NCI-H2107 (cell line): Measurements from ENCODE around the gene HOXD3.

Source experiments
- DNase-seq: peaks from one replicate; lab custom pipeline; 2025; lab: John Stamatoyannopoulos, UW

The HOXD3 gene

DNA sequence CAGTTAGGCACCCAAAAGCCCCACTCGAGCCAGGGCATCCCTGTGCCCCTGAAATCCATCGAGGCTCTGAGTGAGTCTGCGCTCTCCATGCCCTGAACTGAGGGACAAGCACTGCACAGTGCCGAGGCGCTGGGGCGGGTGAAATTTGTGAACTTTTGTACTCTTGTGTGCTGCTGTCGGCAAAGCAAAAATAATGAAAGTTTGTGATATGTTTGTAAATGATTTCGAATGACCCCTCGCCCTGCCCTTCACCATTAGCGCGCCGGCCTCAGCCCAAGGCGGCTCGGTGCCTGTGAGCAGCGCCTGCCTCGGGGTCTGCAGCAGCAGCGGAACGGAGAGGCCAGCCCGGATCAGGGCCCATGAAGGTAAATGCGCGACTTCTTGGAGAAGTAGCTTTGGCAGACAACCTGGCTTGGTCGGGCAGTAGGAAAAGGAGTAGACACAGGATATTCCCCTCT lies 7.6 kb upstream of the HOXD3 start:
- no peak for DNase-seq

DNA sequence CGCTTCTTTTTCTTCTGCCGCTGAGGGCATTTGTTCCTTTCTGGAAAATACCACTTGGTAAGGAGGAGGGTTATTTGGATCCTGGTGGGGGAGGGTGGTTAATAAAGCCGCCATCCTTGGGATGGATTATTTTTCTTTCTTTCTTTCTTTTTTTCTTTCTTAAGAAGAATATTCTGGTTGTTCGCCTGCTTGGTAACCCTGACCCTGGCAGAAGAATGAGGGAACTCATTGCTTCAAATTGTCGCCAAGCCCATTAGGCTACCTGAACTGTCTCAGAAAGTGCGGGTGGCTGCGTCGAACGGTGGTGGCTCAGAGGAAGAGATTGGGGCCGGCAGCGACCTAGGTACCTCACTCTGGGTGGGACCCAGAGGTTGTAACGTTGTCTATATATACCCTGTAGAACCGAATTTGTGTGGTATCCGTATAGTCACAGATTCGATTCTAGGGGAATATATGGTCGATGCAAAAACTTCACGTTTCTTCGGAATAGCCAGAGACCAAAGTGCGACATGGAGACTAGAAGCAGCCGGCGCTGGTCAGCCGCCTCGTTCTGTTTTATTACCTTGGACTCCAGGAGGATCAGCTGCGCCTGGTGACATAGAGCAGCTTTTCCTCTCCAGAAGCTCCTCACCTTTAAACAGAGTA lies 7.0 kb upstream of the HOXD3 start:
- no peak for DNase-seq

DNA sequence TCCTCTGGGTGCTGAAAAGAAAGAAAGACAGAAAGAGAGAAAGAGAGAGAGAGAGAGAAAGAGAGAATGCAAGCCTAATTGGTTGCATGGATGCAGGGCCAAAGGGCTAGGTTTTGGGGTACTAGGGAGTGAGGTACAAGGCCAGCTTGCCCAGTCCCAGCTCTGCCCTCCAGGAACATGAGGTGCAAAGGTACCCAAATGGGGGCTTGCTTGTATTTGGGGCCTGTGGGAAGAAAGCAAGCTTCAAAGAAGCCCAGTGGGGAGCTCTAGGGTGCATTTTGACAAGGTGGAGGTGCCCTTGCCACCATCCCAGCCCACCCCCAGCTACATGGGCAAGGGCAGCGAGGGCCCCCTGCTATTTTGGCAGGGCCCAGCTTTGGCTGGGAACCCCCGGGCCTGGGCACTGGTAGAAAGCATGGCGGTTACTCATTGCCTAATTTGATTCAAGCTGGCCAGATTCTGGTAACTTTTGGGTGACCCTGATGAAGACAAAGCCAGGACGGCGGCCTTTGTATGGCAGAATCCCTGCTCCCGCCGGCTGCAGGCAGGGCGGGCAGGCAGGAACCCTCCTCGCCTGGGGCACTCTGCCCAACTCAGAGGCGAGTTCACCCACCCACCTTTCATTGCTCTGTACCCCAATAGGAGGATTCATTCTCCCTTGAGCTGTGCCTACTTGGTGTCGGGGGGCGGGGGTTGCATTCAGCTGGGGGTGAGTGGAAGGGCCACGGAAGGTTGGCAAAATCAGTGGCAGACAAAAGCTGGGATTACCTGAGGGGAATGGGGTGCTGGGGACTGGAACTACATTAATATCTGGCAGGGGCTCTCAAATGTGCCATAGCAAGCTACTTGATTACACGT lies 6.3 kb upstream of the HOXD3 start:
- no peak for DNase-seq

DNA sequence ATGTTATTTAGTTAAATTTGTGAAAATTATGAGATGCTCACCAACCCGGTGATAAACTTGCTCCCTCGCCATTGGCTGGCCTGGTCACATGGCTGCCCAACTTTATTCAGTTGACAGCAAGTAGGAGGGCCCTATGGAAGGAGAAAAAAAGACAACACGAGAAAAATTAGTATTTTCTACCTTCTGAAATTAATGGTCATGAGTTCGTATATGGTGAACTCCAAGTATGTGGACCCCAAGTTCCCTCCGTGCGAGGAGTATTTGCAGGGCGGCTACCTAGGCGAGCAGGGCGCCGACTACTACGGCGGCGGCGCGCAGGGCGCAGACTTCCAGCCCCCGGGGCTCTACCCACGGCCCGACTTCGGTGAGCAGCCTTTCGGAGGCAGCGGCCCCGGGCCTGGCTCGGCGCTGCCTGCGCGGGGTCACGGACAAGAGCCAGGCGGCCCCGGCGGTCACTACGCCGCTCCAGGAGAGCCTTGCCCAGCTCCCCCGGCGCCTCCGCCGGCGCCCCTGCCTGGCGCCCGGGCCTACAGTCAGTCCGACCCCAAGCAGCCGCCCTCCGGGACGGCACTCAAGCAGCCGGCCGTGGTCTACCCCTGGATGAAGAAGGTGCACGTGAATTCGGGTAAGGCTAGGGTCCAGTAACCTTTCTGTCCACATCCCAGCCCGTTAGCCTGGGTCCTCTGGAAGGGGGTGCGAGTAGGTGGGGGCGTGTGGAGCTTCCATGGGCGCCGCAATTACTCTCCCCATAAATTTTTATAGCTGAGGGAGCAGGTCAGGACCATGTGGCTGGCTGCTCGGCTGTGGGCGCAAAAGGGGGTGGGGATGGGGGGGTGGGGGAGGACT lies 5.4 kb upstream of the HOXD3 start, which contains the start of gene HOXD4:
HOXD4 (plus strand) TSS at position 109 of the 846 bp plus-strand sequence; CDS start at position 193, 84 bp downstream.
- no peak for DNase-seq

DNA sequence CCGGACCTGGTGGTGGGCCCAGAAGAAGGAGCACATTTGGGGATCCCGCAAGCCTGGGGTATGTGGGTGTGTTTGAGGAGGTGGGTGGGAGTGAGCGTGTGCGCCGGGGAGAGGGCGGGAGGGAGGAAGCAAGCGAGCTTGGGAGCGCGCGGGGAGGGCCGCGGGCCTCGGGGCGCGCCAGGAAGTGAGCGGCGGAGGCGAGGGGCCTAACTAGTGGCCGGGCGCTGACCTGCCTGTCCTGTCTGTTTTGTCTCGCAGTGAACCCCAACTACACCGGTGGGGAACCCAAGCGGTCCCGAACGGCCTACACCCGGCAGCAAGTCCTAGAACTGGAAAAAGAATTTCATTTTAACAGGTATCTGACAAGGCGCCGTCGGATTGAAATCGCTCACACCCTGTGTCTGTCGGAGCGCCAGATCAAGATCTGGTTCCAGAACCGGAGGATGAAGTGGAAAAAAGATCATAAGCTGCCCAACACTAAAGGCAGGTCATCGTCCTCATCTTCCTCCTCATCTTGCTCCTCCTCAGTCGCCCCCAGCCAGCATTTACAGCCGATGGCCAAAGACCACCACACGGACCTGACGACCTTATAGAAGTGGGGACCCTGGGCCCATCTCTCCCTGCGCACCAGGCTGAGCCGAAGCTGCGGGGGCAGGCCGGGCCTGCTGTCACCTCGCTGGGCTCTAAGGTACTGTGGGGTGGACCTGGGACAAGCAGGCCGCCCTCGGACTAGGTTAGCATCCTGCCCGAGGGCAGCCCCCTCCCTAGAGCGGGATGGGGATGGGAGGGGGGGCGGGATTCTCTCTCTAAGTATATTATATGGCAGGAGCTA lies 4.5 kb upstream of the HOXD3 start:
- no peak for DNase-seq

GRCh38 chr2:176154576-176155252 lies 2.4 kb upstream of the HOXD3 start:
- DNase-seq, result no peak

DNA sequence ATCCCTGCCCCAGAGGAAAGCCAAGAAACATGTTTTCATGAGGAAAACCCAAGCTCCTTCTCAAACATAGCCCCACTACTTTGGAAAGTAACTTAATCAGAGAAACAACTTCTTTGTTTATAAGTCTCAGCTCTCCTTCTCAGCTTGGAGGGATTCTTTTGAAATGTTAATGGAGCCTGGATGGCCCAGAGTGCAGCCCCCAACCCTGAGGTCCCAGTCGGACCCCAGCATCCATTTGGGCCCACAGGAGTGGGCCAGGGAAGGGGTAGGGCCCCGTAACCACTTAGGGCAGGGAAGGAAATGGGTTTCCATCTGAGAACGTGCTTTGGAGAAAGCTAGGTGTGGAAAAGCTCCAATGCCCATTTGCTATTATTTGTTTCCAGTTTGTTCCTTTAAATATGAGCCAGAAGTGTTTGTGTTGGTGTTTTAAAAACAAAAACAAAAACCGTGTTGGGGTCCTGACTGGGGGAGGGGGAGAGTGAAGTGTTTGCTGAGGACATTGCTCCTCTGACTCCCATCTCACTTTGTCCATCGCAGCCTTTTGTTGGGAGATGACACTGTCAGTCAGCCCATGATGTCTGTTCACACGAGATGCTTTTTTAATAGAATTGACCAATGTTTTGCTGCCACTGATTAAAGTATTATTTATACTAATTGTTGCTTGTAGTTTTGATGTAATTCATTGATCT lies 1.6 kb upstream of the HOXD3 start:
- DNase-seq, result no peak

DNA sequence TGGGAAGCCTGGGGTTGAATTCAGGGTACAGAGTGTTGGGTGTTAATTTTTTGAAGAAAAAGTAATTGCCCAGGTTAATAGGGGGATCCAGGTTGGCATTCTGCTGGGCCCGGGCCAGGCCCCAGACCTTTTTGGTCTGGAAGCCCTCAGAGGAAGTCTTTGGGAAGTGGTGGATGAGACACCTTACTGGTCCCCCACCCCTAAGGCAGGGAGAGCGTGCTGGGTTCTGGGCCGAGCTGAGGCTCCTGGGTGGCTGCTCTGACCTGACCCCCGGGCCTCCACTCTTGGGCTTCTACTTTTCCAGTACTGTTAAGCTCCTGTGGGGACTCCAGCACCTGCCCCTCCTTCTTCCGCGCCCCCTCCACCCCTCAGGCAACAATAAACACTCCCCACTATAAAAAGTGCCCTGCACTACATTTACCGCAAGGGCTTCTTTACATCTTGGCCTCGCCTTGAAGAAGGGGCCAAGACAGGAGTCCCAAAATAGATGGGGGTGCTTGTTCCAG lies 753 bp upstream of the HOXD3 start:
- DNase-seq, result no peak

DNA sequence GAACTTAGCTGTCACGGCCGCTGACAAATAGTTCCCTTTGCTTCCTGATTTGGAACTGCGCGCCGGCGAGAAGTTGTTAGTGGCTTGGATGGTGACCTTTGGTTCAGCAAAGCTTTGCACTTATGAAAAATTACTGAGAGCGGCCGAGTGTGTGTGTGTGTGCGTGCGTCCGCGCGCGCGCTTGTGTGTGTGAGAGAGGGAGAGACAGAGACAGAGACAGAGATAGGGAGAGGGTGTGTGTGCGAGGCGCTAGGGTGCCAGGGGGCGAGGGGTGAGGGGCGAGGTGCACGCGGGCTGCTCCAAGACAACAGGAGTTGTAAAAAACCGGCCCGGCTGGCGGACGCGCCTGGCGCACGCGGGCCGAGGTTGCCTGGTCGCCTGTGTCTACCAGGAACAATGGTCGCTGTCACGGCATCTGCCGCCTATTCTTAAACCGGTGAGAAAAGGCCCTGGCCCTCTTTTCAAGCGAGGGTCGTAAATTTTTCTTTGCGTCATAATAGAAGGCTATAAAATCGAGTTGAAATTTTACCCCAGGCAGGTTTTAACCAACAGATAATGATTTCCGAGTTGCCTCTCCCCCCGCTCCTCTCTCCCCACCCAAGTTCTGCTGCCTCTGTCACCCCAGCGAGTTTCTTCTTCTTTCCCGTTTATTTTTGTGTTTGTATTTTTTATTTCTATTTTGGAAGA lies 535 bp downstream of the HOXD3 start:
- DNase-seq, result peak; percentile 39

- no peak for DNase-seq
These were observed 1.1 kb downstream of the HOXD3 start for GRCh38 chr2:176158186-176158591.

- DNase-seq, result no peak
These were observed 2.0 kb downstream of the HOXD3 start for GRCh38 chr2:176158855-176159662.

DNA sequence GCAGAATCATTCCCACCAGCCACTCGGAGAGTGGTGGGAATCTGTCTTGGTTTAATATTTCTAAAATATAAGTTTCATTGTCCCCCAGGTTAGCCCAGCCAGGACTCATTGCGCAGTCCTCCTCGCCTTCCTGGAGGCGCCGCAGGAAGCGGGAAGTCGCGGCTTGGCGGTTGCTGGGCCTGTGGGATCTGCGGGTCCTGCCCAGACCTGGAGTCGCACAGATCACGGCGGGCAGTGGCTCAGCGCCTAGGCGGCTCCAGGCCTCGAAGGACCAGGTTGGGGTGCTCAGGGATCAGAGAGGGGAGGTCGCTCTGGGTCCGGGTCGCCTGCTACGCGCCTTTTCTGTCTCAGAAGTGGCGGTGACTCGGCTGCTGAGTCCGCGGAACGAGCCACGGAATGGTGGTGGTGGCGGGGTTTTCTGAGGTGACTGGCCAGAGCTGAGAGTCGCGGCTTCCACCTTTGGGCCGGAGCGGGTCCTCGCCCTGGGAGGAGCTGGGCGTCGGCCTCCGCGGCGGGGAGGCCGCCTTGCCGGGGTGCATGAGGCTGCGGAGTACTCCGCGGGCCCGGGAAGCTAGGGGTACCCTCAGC lies 2.6 kb downstream of the HOXD3 start:
- no peak for DNase-seq

- DNase-seq, result no peak
These were observed 3.3 kb downstream of the HOXD3 start for GRCh38 chr2:176160251-176160985.

- no peak for DNase-seq
These were observed 4.1 kb downstream of the HOXD3 start for GRCh38 chr2:176160986-176161824.

DNA sequence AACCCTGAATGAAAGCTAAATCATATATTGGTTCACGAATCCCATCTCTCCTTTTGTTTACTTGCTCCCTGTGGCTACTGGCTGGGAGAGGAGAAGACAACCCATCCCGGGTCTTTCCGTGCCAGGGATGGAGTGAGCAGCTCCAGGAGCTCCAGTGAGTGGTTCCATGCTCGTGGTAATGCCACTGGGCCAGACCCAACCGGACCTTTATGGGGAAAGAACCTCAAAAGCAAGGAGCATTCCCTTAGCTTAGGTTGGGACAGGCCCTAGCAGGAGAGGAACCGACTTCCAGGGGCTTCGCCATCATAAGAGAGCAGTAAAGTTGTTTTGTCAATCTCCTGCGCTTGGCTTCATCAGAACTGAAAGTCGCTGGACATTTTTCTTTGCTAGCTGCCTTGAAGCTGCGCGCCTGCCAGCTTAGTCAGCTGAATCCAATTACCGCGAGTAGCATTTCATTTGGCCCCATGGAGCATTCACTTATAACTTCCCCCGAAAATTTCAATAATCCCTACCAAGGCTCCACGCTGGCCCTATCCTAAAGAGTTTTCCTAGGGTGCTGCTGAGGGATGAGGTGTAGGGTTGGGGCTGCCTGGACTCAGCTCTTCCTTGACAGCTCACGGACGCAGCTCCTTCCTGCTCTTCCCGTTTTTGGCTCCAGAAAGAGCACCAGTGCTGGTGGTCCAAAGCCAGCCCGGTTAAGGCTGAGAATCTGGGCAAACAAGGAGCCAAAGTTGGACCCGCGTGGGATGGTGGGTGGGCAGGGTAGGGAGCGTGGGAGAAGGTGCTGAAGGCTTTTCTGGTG lies 4.9 kb downstream of the HOXD3 start:
- DNase-seq, result no peak
